NB4 (cell line): Measurements from ENCODE around the gene AGAP1.

Experiments used
- DNase-seq: peaks from one replicate; pipeline ENCODE4 v3.0.0; 2010; ENCODE audit warnings: low read depth
- H3K4me3 ChIP-seq: one replicate; pipeline ENCODE4 v1.5.1; 2011; ENCODE audit warnings: mild to moderate bottlenecking, low read depth, low read length, moderate library complexity
- CTCF ChIP-seq: IDR thresholded peaks from one replicate; pipeline ENCODE4 v1.5.1; 2012; ENCODE audit warnings: low read depth, low read length
- MAX ChIP-seq: IDR thresholded peaks from 2 replicates; pipeline ENCODE4 v1.6.1; 2011; ENCODE audit warnings: low read depth, low read length
- MYC ChIP-seq: IDR thresholded peaks from 2 replicates; pipeline ENCODE4 v1.6.1; 2011; ENCODE audit warnings: low read depth, low read length
- POLR2A ChIP-seq: IDR thresholded peaks from 2 replicates; pipeline ENCODE4 v1.6.1; 2011; ENCODE audit warnings: mild to moderate bottlenecking; ENCODE audit not compliant: insufficient read length; ENCODE audit errors: extremely low read depth

The AGAP1 gene

GRCh38 chr2:235697041-235697440 is 203.2 kb downstream of the AGAP1 start:
- DNase-seq, result no peak

GRCh38 chr2:235698028-235698427 is 204.2 kb downstream of the AGAP1 start:
- DNase-seq, result no peak
- no peak overlapping the region for H3K4me3 ChIP-seq
- TF ChIP-seq MYC (no peak), CTCF (no peak), MAX (no peak), POLR2A (no peak)

More at GRCh38 chr2:235697041-235697440, 203.2 kb downstream of the AGAP1 start:
- TF ChIP-seq MYC (no peak), POLR2A (no peak), CTCF (no peak), MAX (no peak)
- H3K4me3 ChIP-seq, result no peak overlapping the region

- DNase-seq, result no peak
- H3K4me3 ChIP-seq, result no peak overlapping the region
- TF ChIP-seq CTCF (no peak), MAX (no peak), POLR2A (no peak), MYC (no peak)
These were observed 204.6 kb downstream of the AGAP1 start for GRCh38 chr2:235698491-235698890.

- TF ChIP-seq MYC (no peak), POLR2A (no peak), CTCF (no peak), MAX (no peak)
- DNase-seq, result no peak
- no peak overlapping the region for H3K4me3 ChIP-seq
These were observed 205.7 kb downstream of the AGAP1 start for GRCh38 chr2:235699576-235699975.

- TF ChIP-seq MAX (no peak), POLR2A (no peak), MYC (no peak), CTCF (no peak)
- DNase-seq, result no peak
- H3K4me3 ChIP-seq, result no peak overlapping the region
These were observed 207.6 kb downstream of the AGAP1 start for GRCh38 chr2:235701206-235701981.

GRCh38 chr2:235702186-235702585 is 208.3 kb downstream of the AGAP1 start:
- no peak overlapping the region for H3K4me3 ChIP-seq
- no peak for TF ChIP-seq MAX
- no peak for TF ChIP-seq POLR2A
- no peak for TF ChIP-seq MYC
- no peak for TF ChIP-seq CTCF
- DNase-seq, result no peak
